Measurements from ENCODE around the gene STXBP1. TPM values are rescaled to one million over a fixed set of nuclear protein-coding genes. Genes with fewer than 3 reads are reported as not detected.

Gene STXBP1
- total and polyA plus RNA-seq, 2 of the 4 experiments (the other 2 are of a cell fraction), result 15.8 to 22.6 TPM

- H4K8ac ChIP-seq (ENCODE audit: low read depth in 2 of 2, low read length in 2 of 2), result no peak overlapping the region
- peaks cover 3% of the 10 kb centered on the region; the same call in 1 of the 2 replicates for H3K9me1 ChIP-seq (ENCODE audit: insufficient read depth, low read length)
- no peak overlapping the region for H3K27ac ChIP-seq (ENCODE audit: insufficient read depth, low read length)
- H2BK15ac ChIP-seq (ENCODE audit: low read depth, low read length), result no peak overlapping the region
- no peak for DNase-seq
- BruUV-seq (replicated peaks), result no TSS peak
- no peak for TF ChIP-seq ELK1 (IDR thresholded peaks at IDR 0.05; ENCODE audit: borderline replicate concordance, low read depth, low read length)
- no peak for TF ChIP-seq FOS (IDR thresholded peaks at IDR 0.05; ENCODE audit: low read depth, low read length)
- TF ChIP-seq RAD21 (IDR thresholded peaks at IDR 0.05; ENCODE audit: low read length), result no peak
- TF ChIP-seq CHD1 (IDR thresholded peaks at IDR 0.05; ENCODE audit: low read depth, low read length), result no peak
- TF ChIP-seq CEBPB (IDR thresholded peaks at IDR 0.05; ENCODE audit: low read depth, low read length), result no peak
- TF ChIP-seq MAZ (IDR thresholded peaks at IDR 0.05; ENCODE audit: borderline replicate concordance, low read depth, low read length), result no peak
- no peak for TF ChIP-seq MAFK (IDR thresholded peaks at IDR 0.05; ENCODE audit: low read depth, low read length)
- no peak for TF ChIP-seq CTCF (conservative IDR thresholded peaks at IDR 0.05; ENCODE audit: low read depth, low read length)
- TF ChIP-seq RFX5 (IDR thresholded peaks at IDR 0.05; ENCODE audit: low read depth, low read length), result no peak
- no peak for TF ChIP-seq BHLHE40 (IDR thresholded peaks at IDR 0.05; ENCODE audit: low read depth, low read length)
- TF ChIP-seq POLR2A (IDR thresholded peaks at IDR 0.05; ENCODE audit: low read depth, low read length), result no peak
- TF ChIP-seq USF2 (IDR thresholded peaks at IDR 0.05; ENCODE audit: low read depth, low read length), result no peak
- TF ChIP-seq RCOR1 (IDR thresholded peaks at IDR 0.05; ENCODE audit: insufficient replicate concordance, low read length), result no peak
- no peak for TF ChIP-seq MXI1 (IDR thresholded peaks at IDR 0.05; ENCODE audit: borderline replicate concordance, low read depth, low read length)
- H3K36me3 ChIP-seq (ENCODE audit: control insufficient read depth, insufficient read depth, low read length), result peaks cover 44% of the 10 kb centered on the region
- H2BK20ac ChIP-seq (ENCODE audit: low read depth, low read length), result no peak overlapping the region
- no peak overlapping the region for H4K5ac ChIP-seq (ENCODE audit: low read depth, low read length)
- H3K4me1 ChIP-seq (ENCODE audit: control insufficient read depth, insufficient read depth, low read length), result no peaks in the 10 kb centered on the region
- intact Hi-C loops (cut with micrococcal nuclease) (no loop called here), in situ Hi-C loops (cut with MboI; ENCODE audit: low sequenced_read_pairs) (no loop called here), dilution Hi-C loops (cut with HindIII; ENCODE audit: low sequenced_read_pairs, unreplicated experiment) (no loop called here)
- ATAC-seq (ENCODE audit: low read depth), result no peak
- H2AFZ ChIP-seq (replicated peaks; ENCODE audit: low read length, poor library complexity), result no peak overlapping the region
- H4K20me1 ChIP-seq (ENCODE audit: insufficient read depth, low read length), result no peaks in the 10 kb centered on the region
- no peaks in the 10 kb centered on the region for H3K9me3 ChIP-seq (ENCODE audit: control insufficient read depth, insufficient read depth, low read length)
- CTCF ChIA-PET, result no interaction called here
- H3K14ac ChIP-seq (replicated peaks; ENCODE audit: low read depth, low read length), result no peak overlapping the region
- H3K4ac ChIP-seq (ENCODE audit: low read depth, low read length), result no peak overlapping the region
- H3K79me1 ChIP-seq (ENCODE audit: low read depth in 1 of 2, low read length in 2 of 2), result no peaks in the 10 kb centered on the region
- H3K27me3 ChIP-seq (ENCODE audit: control insufficient read depth, insufficient read depth, low read length), result no peaks in the 10 kb centered on the region
- WGBS, 2 experiments (ENCODE audit: extremely low coverage in 2 of 2, insufficient read length in 1 of 2), result no CpG with 5 or more reads among the region's 7 CpGs
- H2AK9ac ChIP-seq (replicated peaks; ENCODE audit: low read depth, low read length, poor library complexity), result no peak overlapping the region
- POLR2A ChIA-PET (ENCODE audit: unreplicated experiment), result no interaction called here
- no peak overlapping the region for H2BK5ac ChIP-seq (ENCODE audit: low read depth, low read length, poor library complexity, severe bottlenecking)
- H3K18ac ChIP-seq (ENCODE audit: low read depth, low read length), result no peak overlapping the region
- no peak overlapping the region for H3K4me2 ChIP-seq (ENCODE audit: low read depth, low read length)
- no peak overlapping the region for H3K56ac ChIP-seq (ENCODE audit: extremely low read depth, insufficient read depth, low read length)
- no peak overlapping the region for H3K4me3 ChIP-seq (ENCODE audit: insufficient read depth, low read depth, low read length)
- no peak overlapping the region for H3K9ac ChIP-seq (ENCODE audit: low read depth, low read length)
- no peak overlapping the region for H2BK120ac ChIP-seq (ENCODE audit: low read depth, low read length)
- no peak overlapping the region for H4K91ac ChIP-seq (ENCODE audit: insufficient read depth, low read depth, low read length)
- no peak overlapping the region for H3K23ac ChIP-seq (ENCODE audit: low read depth, low read length)
- H2AK5ac ChIP-seq (ENCODE audit: low read depth, low read length), result no peak overlapping the region
Measured at GRCh38 chr9:127673234-127673633, 61.2 kb downstream of the STXBP1 start.
